A673 (cell line): ENCODE measurements around the gene TMEM214. TPM values are rescaled to one million over a fixed set of nuclear protein-coding genes. Genes with fewer than 3 reads are reported as not detected.

Experiments used
- BruUV-seq: library from RNA; stranded (reverse); fragments of 400-500 nt; replicated peaks from 2 replicates; lab custom pipeline; 2021; lab: Mats Ljungman, UMichigan
- CTCF ChIA-PET: fragments of 300-600 bp; sonication (Branson Sonifier 250); formaldehyde crosslinking; loops from one replicate; lab custom pipeline; 2022; ENCODE audit warnings: antibody characterized with exemption; lab: Charles Lee
- POLR2A ChIA-PET: fragments of 300-600 bp; sonication (Branson Sonifier 250); formaldehyde crosslinking; loops from one replicate; lab custom pipeline; 2022; ENCODE audit warnings: antibody characterized with exemption; ENCODE audit not compliant: low non-redundant PET; lab: Charles Lee
- DNase-seq: peaks from one replicate; pipeline ENCODE4 v3.0.0-alpha.2; 2015; ENCODE audit warnings: low spot score
- H3K27ac ChIP-seq: fragments of 200-600 bp; sonication (generic); 2 replicates; pipeline ENCODE4 v1.5.1; 2016; ENCODE audit warnings: mixed run types, low read depth, mild to moderate bottlenecking, mixed read lengths, antibody characterized with exemption, low read length; ENCODE audit not compliant: poor library complexity, severe bottlenecking
- H3K27me3 ChIP-seq: fragments of 200-600 bp; sonication (generic); replicated peaks from 2 replicates; pipeline ENCODE4 v1.6.1; 2017; ENCODE audit warnings: mixed run types, low read depth, mild to moderate bottlenecking, mixed read lengths, antibody characterized with exemption, low read length; ENCODE audit not compliant: insufficient read depth, poor library complexity
- H3K36me3 ChIP-seq: fragments of 200-600 bp; sonication (generic); 2 replicates; pipeline ENCODE4 v1.6.1; 2016; ENCODE audit warnings: mixed run types, mild to moderate bottlenecking, mixed read lengths, antibody characterized with exemption, low read length; ENCODE audit not compliant: insufficient read depth, poor library complexity, severe bottlenecking
- H3K4me1 ChIP-seq: fragments of 200-600 bp; sonication (generic); 2 replicates; pipeline ENCODE4 v1.6.1; 2017; ENCODE audit warnings: mixed run types, mild to moderate bottlenecking, mixed read lengths, antibody characterized with exemption, low read length; ENCODE audit not compliant: insufficient read depth, poor library complexity, severe bottlenecking
- H3K4me3 ChIP-seq: fragments of 200-600 bp; sonication (generic); 2 replicates; pipeline ENCODE4 v1.5.1; 2016; ENCODE audit warnings: low read depth, mixed run types, mild to moderate bottlenecking, mixed read lengths, low read length; ENCODE audit not compliant: poor library complexity, severe bottlenecking
- H3K9me3 ChIP-seq: fragments of 200-600 bp; sonication (generic); 2 replicates; pipeline ENCODE4 v1.6.1; 2016; ENCODE audit warnings: mixed run types, low read depth, mild to moderate bottlenecking, mixed read lengths, antibody characterized with exemption, low read length; ENCODE audit not compliant: poor library complexity, severe bottlenecking
- EZH2 ChIP-seq: fragments of 200-600 bp; sonication (generic); IDR thresholded peaks from 2 replicates; pipeline ENCODE4 v1.6.1; 2017; ENCODE audit warnings: borderline replicate concordance, low read depth, mild to moderate bottlenecking, mixed read lengths, antibody characterized with exemption, low read length; ENCODE audit not compliant: poor library complexity, severe bottlenecking
- intact Hi-C: fragments of 100-400 bp; cut with micrococcal nuclease; formaldehyde crosslinking; loops from one replicate; pipeline ENCODE4 v1.10.0; 2022; ENCODE audit not compliant: unreplicated experiment
- total RNA-seq: library from RNA; stranded (reverse); gene quantifications from 2 replicates; pipeline ENCODE4 v1.2.3, GENCODE V29; 2021
- TF ChIP-seq, protein P1 (sequence below): fragments of 300-800, 200-600 bp; sonication (generic); conservative IDR thresholded peaks from 2 replicates; pipeline ENCODE4 v1.5.1; 2017; ENCODE audit warnings: low read depth, mild to moderate bottlenecking, antibody characterized with exemption, low read length, moderate library complexity, mixed read lengths

TMEM214 gene
- total RNA-seq, 1 experiment from 2014 or later, result 76.7 TPM

DNA sequence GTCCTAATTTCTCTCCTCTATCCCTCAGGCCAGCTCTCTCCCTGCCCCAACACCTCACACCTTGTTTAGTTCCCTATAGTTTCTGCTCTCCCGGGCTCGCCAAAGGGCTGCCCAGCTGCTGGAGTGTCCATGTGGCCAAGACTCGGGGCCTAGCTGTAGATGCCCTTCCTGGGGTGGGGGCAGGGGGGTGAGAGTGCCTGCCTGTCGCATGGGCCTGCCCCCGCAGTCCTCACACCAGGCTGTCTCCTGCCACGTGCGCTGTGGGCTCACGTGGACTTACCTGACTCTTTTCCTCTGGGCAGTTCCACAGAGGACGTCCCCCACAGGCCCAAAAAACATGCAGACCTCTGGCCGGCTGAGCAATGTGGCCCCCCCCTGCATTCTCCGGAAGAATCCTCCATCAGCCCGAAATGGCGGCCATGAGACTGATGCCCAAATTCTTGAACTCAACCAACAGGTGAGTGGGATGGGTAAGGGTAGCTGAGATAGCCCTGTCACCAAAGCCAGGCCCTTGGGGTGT is 7.4 kb upstream of the TMEM214 start:
- no peak overlapping the region for H3K27ac ChIP-seq
- no peak overlapping the region for H3K4me3 ChIP-seq
- DNase-seq, result no peak
- no peaks in the 10 kb centered on the region for H3K4me1 ChIP-seq
- no peak for TF ChIP-seq EZH2
- TF ChIP-seq, protein P1, sequence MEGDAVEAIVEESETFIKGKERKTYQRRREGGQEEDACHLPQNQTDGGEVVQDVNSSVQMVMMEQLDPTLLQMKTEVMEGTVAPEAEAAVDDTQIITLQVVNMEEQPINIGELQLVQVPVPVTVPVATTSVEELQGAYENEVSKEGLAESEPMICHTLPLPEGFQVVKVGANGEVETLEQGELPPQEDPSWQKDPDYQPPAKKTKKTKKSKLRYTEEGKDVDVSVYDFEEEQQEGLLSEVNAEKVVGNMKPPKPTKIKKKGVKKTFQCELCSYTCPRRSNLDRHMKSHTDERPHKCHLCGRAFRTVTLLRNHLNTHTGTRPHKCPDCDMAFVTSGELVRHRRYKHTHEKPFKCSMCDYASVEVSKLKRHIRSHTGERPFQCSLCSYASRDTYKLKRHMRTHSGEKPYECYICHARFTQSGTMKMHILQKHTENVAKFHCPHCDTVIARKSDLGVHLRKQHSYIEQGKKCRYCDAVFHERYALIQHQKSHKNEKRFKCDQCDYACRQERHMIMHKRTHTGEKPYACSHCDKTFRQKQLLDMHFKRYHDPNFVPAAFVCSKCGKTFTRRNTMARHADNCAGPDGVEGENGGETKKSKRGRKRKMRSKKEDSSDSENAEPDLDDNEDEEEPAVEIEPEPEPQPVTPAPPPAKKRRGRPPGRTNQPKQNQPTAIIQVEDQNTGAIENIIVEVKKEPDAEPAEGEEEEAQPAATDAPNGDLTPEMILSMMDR, result no peak
- H3K9me3 ChIP-seq, result no peaks in the 10 kb centered on the region
- H3K27me3 ChIP-seq, result no peaks in the 10 kb centered on the region
- intact Hi-C loops, result no loop called here
- CTCF ChIA-PET, result no interaction called here
- BruUV-seq, result no TSS peak
- POLR2A ChIA-PET, result no interaction called here
- H3K36me3 ChIP-seq, result no peaks in the 10 kb centered on the region

DNA sequence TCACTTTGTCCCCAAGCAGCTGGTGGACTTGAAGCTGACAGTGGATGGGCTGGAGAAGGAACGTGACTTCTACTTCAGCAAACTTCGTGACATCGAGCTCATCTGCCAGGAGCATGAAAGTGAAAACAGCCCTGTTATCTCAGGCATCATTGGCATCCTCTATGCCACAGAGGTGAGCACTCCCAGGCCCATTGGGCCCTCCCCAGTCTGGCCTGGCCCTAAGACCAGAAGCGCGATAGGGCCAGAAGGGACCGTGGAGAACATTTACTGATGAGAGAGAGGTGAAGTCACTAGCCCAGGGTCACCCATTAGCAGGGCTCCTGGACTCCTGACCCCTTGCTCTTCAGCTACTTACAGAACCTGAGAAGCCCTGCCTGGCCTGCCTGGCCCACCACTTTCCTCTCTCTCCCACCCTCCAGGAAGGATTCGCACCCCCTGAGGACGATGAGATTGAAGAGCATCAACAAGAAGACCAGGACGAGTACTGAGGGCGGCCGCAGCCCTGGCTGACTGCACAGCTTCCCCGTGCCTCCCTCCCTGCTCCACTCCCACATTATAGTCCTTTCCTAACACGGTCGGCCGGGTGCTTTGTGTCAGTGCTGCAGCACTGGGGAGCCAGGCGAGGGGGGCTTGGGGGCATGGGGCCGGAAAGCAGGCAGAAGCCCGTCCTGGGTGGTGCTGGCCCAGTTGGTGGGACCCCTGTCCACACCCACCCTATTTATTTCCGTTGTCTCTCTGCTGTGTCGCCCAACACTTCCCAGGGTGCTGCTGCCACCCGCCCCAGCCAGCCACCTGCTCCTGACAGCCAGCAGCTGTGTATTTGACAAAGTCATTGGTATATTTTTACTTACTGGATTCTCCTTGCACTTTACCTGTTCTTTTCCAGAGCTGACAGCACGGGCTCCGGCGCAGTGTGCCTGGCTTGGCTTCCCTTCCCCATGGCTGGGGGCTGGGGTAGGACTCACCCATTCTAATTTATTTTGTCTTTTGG is 6.6 kb upstream of the TMEM214 start:
- CTCF ChIA-PET, result no interaction called here
- no peaks in the 10 kb centered on the region for H3K36me3 ChIP-seq
- POLR2A ChIA-PET, result no interaction called here
- DNase-seq, result no peak
- no TSS peak for BruUV-seq
- no peaks in the 10 kb centered on the region for H3K9me3 ChIP-seq
- intact Hi-C loops, result no loop called here
- TF ChIP-seq EZH2, result no peak
- TF ChIP-seq, protein P1, result no peak
- H3K4me1 ChIP-seq, result no peaks in the 10 kb centered on the region
- H3K27ac ChIP-seq, result no peak overlapping the region
- H3K4me3 ChIP-seq, result no peak overlapping the region
- H3K27me3 ChIP-seq, result no peaks in the 10 kb centered on the region

DNA sequence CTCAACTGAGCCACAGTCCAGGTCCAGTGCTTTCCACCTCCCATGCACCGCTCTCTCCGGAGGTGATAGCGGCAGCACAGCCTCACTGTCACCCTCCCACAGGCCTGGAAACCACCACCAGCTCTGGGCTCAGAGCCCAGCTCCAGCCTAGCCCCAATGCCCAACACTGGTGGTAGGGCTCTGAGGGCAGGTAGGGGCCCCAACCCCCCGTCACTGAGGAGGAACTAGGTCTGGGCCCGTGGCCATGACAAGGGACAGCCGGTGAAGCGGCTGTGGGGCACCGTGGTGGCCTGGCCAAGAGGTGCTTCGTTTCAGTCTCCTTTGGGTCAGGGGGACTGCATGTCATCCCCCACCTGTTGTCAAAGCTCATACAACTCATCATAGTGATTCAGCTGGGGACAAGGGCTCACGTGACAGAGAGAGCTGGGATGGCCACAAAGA is 5.5 kb upstream of the TMEM214 start:
- H3K27me3 ChIP-seq, result no peaks in the 10 kb centered on the region
- CTCF ChIA-PET, result interaction anchor here (0.6 kb wide), 1 partner anchor 164 kb away, joined by 3 read pairs; no protein-coding TSS in a partner anchor
- H3K9me3 ChIP-seq, result no peaks in the 10 kb centered on the region
- BruUV-seq, result no TSS peak
- TF ChIP-seq EZH2, result no peak
- TF ChIP-seq, protein P1, result no peak
- H3K36me3 ChIP-seq, result no peaks in the 10 kb centered on the region
- DNase-seq, result no peak
- no peaks in the 10 kb centered on the region for H3K4me1 ChIP-seq
- intact Hi-C loops, result no loop called here
- POLR2A ChIA-PET, result no interaction called here
- no peak overlapping the region for H3K4me3 ChIP-seq
- no peak overlapping the region for H3K27ac ChIP-seq
